NT2/D1 (cell line): ENCODE measurements around the gene ZGRF1.
A peak's percentile ranks its signal among the peaks of the same experiment; 100 is the strongest.

Source experiments
- DNase-seq: peaks from one replicate; pipeline ENCODE4 v3.0.0-alpha.2; 2011; ENCODE audit warnings: low read depth, low spot score
- H3K27me3 ChIP-seq: 2 replicates; pipeline ENCODE4 v1.6.0; 2011; ENCODE audit warnings: mild to moderate bottlenecking; ENCODE audit not compliant: insufficient read length, insufficient read depth
- H3K36me3 ChIP-seq: 2 replicates; pipeline ENCODE4 v1.6.1; 2011; ENCODE audit warnings: mild to moderate bottlenecking, low read length, mixed read lengths; ENCODE audit not compliant: insufficient read depth, insufficient read length
- H3K4me1 ChIP-seq: 2 replicates; pipeline ENCODE4 v1.5.1; 2011; ENCODE audit not compliant: insufficient read depth, insufficient read length
- H3K4me3 ChIP-seq: 2 replicates; pipeline ENCODE4 v1.5.1; 2011; ENCODE audit warnings: low read depth; ENCODE audit not compliant: insufficient read length
- H3K9ac ChIP-seq: 2 replicates; pipeline ENCODE4 v1.6.0; 2011; ENCODE audit warnings: low read depth; ENCODE audit not compliant: insufficient read length
- H3K9me3 ChIP-seq: 2 replicates; pipeline ENCODE4 v1.5.1; 2011; ENCODE audit warnings: mild to moderate bottlenecking, low read length; ENCODE audit not compliant: insufficient read depth
- SUZ12 ChIP-seq: IDR thresholded peaks from 2 replicates; pipeline ENCODE4 v1.6.1; 2011; ENCODE audit not compliant: insufficient read length, insufficient read depth; ENCODE audit errors: extremely low read depth
- YY1 ChIP-seq: IDR thresholded peaks from 2 replicates; pipeline ENCODE4 v1.6.1; 2011; ENCODE audit not compliant: insufficient read length, insufficient read depth
- ZNF274 ChIP-seq: IDR thresholded peaks from 2 replicates; pipeline ENCODE4 v1.6.1; 2011; ENCODE audit warnings: mild to moderate bottlenecking, low read depth, low read length

The ZGRF1 gene

GRCh38 chr4:112545346-112545745, 91.4 kb downstream of the ZGRF1 start:
- DNase-seq: no peak
- Histone ChIP-seq H3K27me3 (no peaks in the 10 kb centered on the region), H3K9ac (no peak overlapping the region), H3K4me3 (no peak overlapping the region), H3K36me3 (no peaks in the 10 kb centered on the region), H3K4me1 (no peaks in the 10 kb centered on the region), H3K9me3 (no peaks in the 10 kb centered on the region)
- TF ChIP-seq ZNF274 (no peak), YY1 (no peak), SUZ12 (no peak)

GRCh38 chr4:112540695-112541094, 96.0 kb downstream of the ZGRF1 start:
- TF ChIP-seq ZNF274 (no peak), SUZ12 (no peak), YY1 (no peak)
- no peak overlapping the region for H3K4me3 ChIP-seq
- H3K9me3 ChIP-seq: no peaks in the 10 kb centered on the region
- peaks cover 3% of the 10 kb centered on the region for H3K36me3 ChIP-seq
- H3K9ac ChIP-seq: no peak overlapping the region
- H3K27me3 ChIP-seq: no peaks in the 10 kb centered on the region
- DNase-seq: no peak
- no peaks in the 10 kb centered on the region for H3K4me1 ChIP-seq

- H3K36me3 ChIP-seq: peaks cover 3% of the 10 kb centered on the region
- no peak for TF ChIP-seq ZNF274
- TF ChIP-seq SUZ12: no peak
- no peak for TF ChIP-seq YY1
- H3K9ac ChIP-seq: no peak overlapping the region
- no peak for DNase-seq
- H3K27me3 ChIP-seq: no peaks in the 10 kb centered on the region
- no peak overlapping the region for H3K4me3 ChIP-seq
- H3K4me1 ChIP-seq: no peaks in the 10 kb centered on the region
- no peaks in the 10 kb centered on the region for H3K9me3 ChIP-seq
These were observed 100.6 kb downstream of the ZGRF1 start for GRCh38 chr4:112536123-112536522.

GRCh38 chr4:112532267-112532666, 104.4 kb downstream of the ZGRF1 start:
- TF ChIP-seq SUZ12: no peak
- TF ChIP-seq YY1: no peak
- TF ChIP-seq ZNF274: no peak
- H3K9me3 ChIP-seq: no peaks in the 10 kb centered on the region
- no peaks in the 10 kb centered on the region for H3K36me3 ChIP-seq
- no peak overlapping the region for H3K4me3 ChIP-seq
- H3K9ac ChIP-seq: no peak overlapping the region
- no peaks in the 10 kb centered on the region for H3K4me1 ChIP-seq
- DNase-seq: no peak
- no peaks in the 10 kb centered on the region for H3K27me3 ChIP-seq

- Histone ChIP-seq H3K36me3 (no peaks in the 10 kb centered on the region), H3K9ac (no peak overlapping the region), H3K9me3 (no peaks in the 10 kb centered on the region), H3K27me3 (peaks cover 4% of the 10 kb centered on the region), H3K4me3 (no peak overlapping the region), H3K4me1 (no peaks in the 10 kb centered on the region)
- DNase-seq: no peak
- TF ChIP-seq SUZ12 (no peak), ZNF274 (no peak), YY1 (no peak)
These were observed 105.6 kb downstream of the ZGRF1 start for GRCh38 chr4:112531146-112531545.

GRCh38 chr4:112526061-112526460, 110.6 kb downstream of the ZGRF1 start:
- H3K36me3 ChIP-seq: no peaks in the 10 kb centered on the region
- peaks cover 51% of the 10 kb centered on the region for H3K27me3 ChIP-seq
- TF ChIP-seq SUZ12: no peak
- TF ChIP-seq YY1: no peak
- no peak for TF ChIP-seq ZNF274
- no peak overlapping the region for H3K9ac ChIP-seq
- H3K4me1 ChIP-seq: peaks cover 3% of the 10 kb centered on the region
- no peaks in the 10 kb centered on the region for H3K9me3 ChIP-seq
- H3K4me3 ChIP-seq: no peak overlapping the region
- no peak for DNase-seq

- peak; percentile 70 for DNase-seq
- H3K4me1 ChIP-seq: peaks cover 5% of the 10 kb centered on the region
- H3K9me3 ChIP-seq: no peaks in the 10 kb centered on the region
- H3K9ac ChIP-seq: no peak overlapping the region
- no peaks in the 10 kb centered on the region for H3K36me3 ChIP-seq
- peaks cover 72% of the 10 kb centered on the region for H3K27me3 ChIP-seq
- peak overlapping the region; percentile 27 for H3K4me3 ChIP-seq
- TF ChIP-seq ZNF274 (no peak), SUZ12 (no peak), YY1 (no peak)
These were observed 112.8 kb downstream of the ZGRF1 start for GRCh38 chr4:112523764-112524505.
